ENCODE results near the gene SHISA9.

GRCh38 chr16:13269905-13270528 lies 368.6 kb downstream of the SHISA9 start:
- TF ChIP-seq ELK1 (IDR thresholded peaks at IDR 0.05; ENCODE audit: borderline replicate concordance, low read depth, low read length): no peak
- TF ChIP-seq CTCF (conservative IDR thresholded peaks at IDR 0.05; ENCODE audit: low read depth, low read length): no peak
- TF ChIP-seq POLR2A (IDR thresholded peaks at IDR 0.05; ENCODE audit: low read depth, low read length): no peak
- no peak for TF ChIP-seq RAD21 (IDR thresholded peaks at IDR 0.05; ENCODE audit: low read length)
- no peak for TF ChIP-seq MXI1 (IDR thresholded peaks at IDR 0.05; ENCODE audit: borderline replicate concordance, low read depth, low read length)
- TF ChIP-seq SMC3 (IDR thresholded peaks at IDR 0.05; ENCODE audit: low read depth, low read length): no peak
- no peak for TF ChIP-seq RFX5 (IDR thresholded peaks at IDR 0.05; ENCODE audit: low read depth, low read length)
- no peak for TF ChIP-seq USF2 (IDR thresholded peaks at IDR 0.05; ENCODE audit: low read depth, low read length)
- TF ChIP-seq FOS (IDR thresholded peaks at IDR 0.05; ENCODE audit: low read depth, low read length): no peak
